ENCODE measurements around the gene SLC43A2. TPM values are rescaled to one million over a fixed set of nuclear protein-coding genes. Genes with fewer than 3 reads are reported as not detected.

The SLC43A2 gene
- total and polyA plus RNA-seq, 2 of the 13 experiments (the other 11 are each of a cell fraction or from before 2014, with no cell fraction given), result 7.3 to 20.0 TPM

GRCh38 chr17:1648963-1649843, 20.6 kb upstream of the SLC43A2 start (continued):
- peak; percentile 85 for TF ChIP-seq CTCF (CRISPR knock-in tag; IDR thresholded peaks at IDR 0.05)
- TF ChIP-seq FOXM1 (CRISPR knock-in tag; IDR thresholded peaks at IDR 0.05), result no peak
- no peak; the same call in none of the 2 replicates for TF ChIP-seq ZNF343 (CRISPR knock-in tag; IDR thresholded peaks at IDR 0.05)
- TF ChIP-seq BATF2 (CRISPR knock-in tag; IDR thresholded peaks at IDR 0.05), result 0 out of 2 replicates have a peak, but pooled peaks have one; percentile 28
- TF ChIP-seq, protein P1, sequence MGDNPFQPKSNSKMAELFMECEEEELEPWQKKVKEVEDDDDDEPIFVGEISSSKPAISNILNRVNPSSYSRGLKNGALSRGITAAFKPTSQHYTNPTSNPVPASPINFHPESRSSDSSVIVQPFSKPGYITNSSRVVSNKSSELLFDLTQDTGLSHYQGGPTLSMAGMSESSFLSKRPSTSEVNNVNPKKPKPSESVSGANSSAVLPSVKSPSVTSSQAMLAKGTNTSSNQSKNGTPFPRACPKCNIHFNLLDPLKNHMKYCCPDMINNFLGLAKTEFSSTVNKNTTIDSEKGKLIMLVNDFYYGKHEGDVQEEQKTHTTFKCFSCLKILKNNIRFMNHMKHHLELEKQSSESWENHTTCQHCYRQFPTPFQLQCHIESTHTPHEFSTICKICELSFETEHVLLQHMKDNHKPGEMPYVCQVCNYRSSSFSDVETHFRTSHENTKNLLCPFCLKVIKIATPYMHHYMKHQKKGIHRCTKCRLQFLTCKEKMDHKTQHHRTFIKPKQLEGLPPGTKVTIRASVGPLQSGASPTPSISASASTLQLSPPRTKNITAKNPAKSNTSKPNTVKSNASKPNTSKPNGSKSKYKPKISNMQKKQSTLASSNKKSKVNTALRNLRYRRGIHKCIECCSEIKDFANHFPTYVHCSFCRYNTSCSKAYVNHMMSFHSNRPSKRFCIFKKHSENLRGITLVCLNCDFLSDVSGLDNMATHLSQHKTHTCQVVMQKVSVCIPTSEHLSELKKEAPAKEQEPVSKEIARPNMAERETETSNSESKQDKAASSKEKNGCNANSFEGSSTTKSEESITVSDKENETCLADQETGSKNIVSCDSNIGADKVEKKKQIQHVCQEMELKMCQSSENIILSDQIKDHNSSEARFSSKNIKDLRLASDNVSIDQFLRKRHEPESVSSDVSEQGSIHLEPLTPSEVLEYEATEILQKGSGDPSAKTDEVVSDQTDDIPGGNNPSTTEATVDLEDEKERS (CRISPR knock-in tag; IDR thresholded peaks at IDR 0.05), result peak; percentile 70; the same call in 1 of the 2 replicates
- TF ChIP-seq TIGD3 (CRISPR knock-in tag; IDR thresholded peaks at IDR 0.05; ENCODE audit: borderline replicate concordance), result no peak
- peak; percentile 76 for TF ChIP-seq AGO1 (IDR thresholded peaks at IDR 0.05; ENCODE audit: low read depth, low read length, poor library complexity, severe bottlenecking)
- TF ChIP-seq DNMT1 (CRISPR knock-in tag; IDR thresholded peaks at IDR 0.05), result peak; percentile 49; the same call in 1 of the 2 replicates
- TF ChIP-seq, protein P2, sequence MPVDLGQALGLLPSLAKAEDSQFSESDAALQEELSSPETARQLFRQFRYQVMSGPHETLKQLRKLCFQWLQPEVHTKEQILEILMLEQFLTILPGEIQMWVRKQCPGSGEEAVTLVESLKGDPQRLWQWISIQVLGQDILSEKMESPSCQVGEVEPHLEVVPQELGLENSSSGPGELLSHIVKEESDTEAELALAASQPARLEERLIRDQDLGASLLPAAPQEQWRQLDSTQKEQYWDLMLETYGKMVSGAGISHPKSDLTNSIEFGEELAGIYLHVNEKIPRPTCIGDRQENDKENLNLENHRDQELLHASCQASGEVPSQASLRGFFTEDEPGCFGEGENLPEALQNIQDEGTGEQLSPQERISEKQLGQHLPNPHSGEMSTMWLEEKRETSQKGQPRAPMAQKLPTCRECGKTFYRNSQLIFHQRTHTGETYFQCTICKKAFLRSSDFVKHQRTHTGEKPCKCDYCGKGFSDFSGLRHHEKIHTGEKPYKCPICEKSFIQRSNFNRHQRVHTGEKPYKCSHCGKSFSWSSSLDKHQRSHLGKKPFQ (CRISPR knock-in tag; IDR thresholded peaks at IDR 0.05; ENCODE audit: insufficient replicate concordance), result peak; percentile 74
- no peak for TF ChIP-seq ZNF878 (CRISPR knock-in tag; IDR thresholded peaks at IDR 0.05)
- TF ChIP-seq MBD4 (IDR thresholded peaks at IDR 0.05; ENCODE audit: borderline replicate concordance, low read length), result no peak

All from HepG2 (cell line).